ENCODE data around the gene GALNT3. TPM values are rescaled to one million over a fixed set of nuclear protein-coding genes. Genes with fewer than 3 reads are reported as not detected.

GALNT3 gene
- total and polyA plus RNA-seq, 4 donors = 0.29 to 2.3 (median 1.6) TPM

GRCh38 chr2:165698444-165698884 is 95.6 kb downstream of the GALNT3 start:
- H3K4me1 ChIP-seq (ENCODE audit: control insufficient read depth in 4 of 4, insufficient read depth in 4 of 4, low read length in 3 of 4) = no peaks in the 10 kb centered on the region
- no peaks in the 10 kb centered on the region for H3K9me3 ChIP-seq (ENCODE audit: control insufficient read depth in 4 of 4, low read length in 3 of 4)
- H3K27me3 ChIP-seq (ENCODE audit: control insufficient read depth in 4 of 4, insufficient read depth in 4 of 4, low read length in 3 of 4) = no peaks in the 10 kb centered on the region
- no peaks in the 10 kb centered on the region for H3K36me3 ChIP-seq (ENCODE audit: control insufficient read depth in 4 of 4, insufficient read depth in 3 of 4, low read depth in 1 of 4, low read length in 3 of 4)
- H3K4me3 ChIP-seq (ENCODE audit: low read depth in 1 of 3, low read length in 3 of 3) = no peak overlapping the region
- no peak for TF ChIP-seq MAX (IDR thresholded peaks at IDR 0.05)
- no peak for TF ChIP-seq NR2F2 (IDR thresholded peaks at IDR 0.05)
- peak; percentile 61 for TF ChIP-seq CTCF (IDR thresholded peaks at IDR 0.05; ENCODE audit: low read depth, low read length, missing input control)
- no peak for TF ChIP-seq FOXA2 (IDR thresholded peaks at IDR 0.05)
- TF ChIP-seq YY1 (IDR thresholded peaks at IDR 0.05) = no peak
- no peak for TF ChIP-seq ZBTB33 (IDR thresholded peaks at IDR 0.05)
- no peak for TF ChIP-seq ATF3 (IDR thresholded peaks at IDR 0.05)
- TF ChIP-seq RAD21 (IDR thresholded peaks at IDR 0.05) = peak; percentile 74 to 82
- H3K9ac ChIP-seq (ENCODE audit: low read depth in 1 of 2, low read length in 2 of 2) = no peak overlapping the region
- WGBS = 1% methylated on average over 4 of the region's 4 CpGs
- no peak for DNase-seq (ENCODE audit: low spot score)
- H3K27ac ChIP-seq (ENCODE audit: low read depth in 1 of 2, low read length in 2 of 2) = no peak overlapping the region

- Histone ChIP-seq H3K4me1 (ENCODE audit: control insufficient read depth in 4 of 4, insufficient read depth in 4 of 4, low read length in 3 of 4) (no peaks in the 10 kb centered on the region), H3K27ac (ENCODE audit: low read depth in 1 of 2, low read length in 2 of 2) (no peak overlapping the region), H3K4me3 (ENCODE audit: low read depth in 1 of 3, low read length in 3 of 3) (no peak overlapping the region), H3K27me3 (ENCODE audit: control insufficient read depth in 4 of 4, insufficient read depth in 4 of 4, low read length in 3 of 4) (no peaks in the 10 kb centered on the region), H3K36me3 (ENCODE audit: control insufficient read depth in 4 of 4, insufficient read depth in 3 of 4, low read depth in 1 of 4, low read length in 3 of 4) (no peaks in the 10 kb centered on the region), H3K9me3 (ENCODE audit: control insufficient read depth in 4 of 4, low read length in 3 of 4) (no peaks in the 10 kb centered on the region), H3K9ac (ENCODE audit: low read depth in 1 of 2, low read length in 2 of 2) (no peak overlapping the region)
- no peak for DNase-seq (ENCODE audit: low spot score)
- 91% methylated on average over 4 of the region's 4 CpGs for WGBS
- TF ChIP-seq TAF1 (conservative IDR thresholded peaks at IDR 0.05) (no peak), YY1 (IDR thresholded peaks at IDR 0.05) (no peak), NR2F2 (IDR thresholded peaks at IDR 0.05) (no peak), RAD21 (IDR thresholded peaks at IDR 0.05) (no peak), CTCF (IDR thresholded peaks at IDR 0.05; ENCODE audit: low read depth, low read length, missing input control) (no peak), ATF3 (IDR thresholded peaks at IDR 0.05) (no peak), REST (IDR thresholded peaks at IDR 0.05) (no peak), FOXA2 (IDR thresholded peaks at IDR 0.05) (no peak), ZBTB33 (IDR thresholded peaks at IDR 0.05) (no peak), RXRA (IDR thresholded peaks at IDR 0.05) (no peak)
These were observed 96.2 kb downstream of the GALNT3 start for GRCh38 chr2:165697748-165698443.
